ENCODE measurements around the gene RAD51B. TPM values are rescaled to one million over a fixed set of nuclear protein-coding genes. Genes with fewer than 3 reads are reported as not detected.

The RAD51B gene
- total RNA-seq, 1 experiment from 2014 or later = 8.5 TPM

- no peak overlapping the region for H3K4me3 ChIP-seq (ENCODE audit: low read depth in 2 of 2, low read length in 2 of 2)
- POLR2A ChIA-PET = no interaction called here
- H3K27ac ChIP-seq (ENCODE audit: low read length) = no peak overlapping the region
Observed at GRCh38 chr14:68733086-68733914, 913.7 kb downstream of the RAD51B start.

GRCh38 chr14:68734231-68734732 lies 914.7 kb downstream of the RAD51B start:
- ATAC-seq (no peak), DNase-seq (ENCODE audit: low read depth, low spot score) (no peak)
- ChIA-PET CTCF (no interaction called here), POLR2A (no interaction called here)
- TF ChIP-seq POLR2AphosphoS5 (IDR thresholded peaks at IDR 0.05; ENCODE audit: low read depth, low read length) = no peak
- no peak for TF ChIP-seq CTCF (IDR thresholded peaks at IDR 0.05)
- TF ChIP-seq, protein P1, sequence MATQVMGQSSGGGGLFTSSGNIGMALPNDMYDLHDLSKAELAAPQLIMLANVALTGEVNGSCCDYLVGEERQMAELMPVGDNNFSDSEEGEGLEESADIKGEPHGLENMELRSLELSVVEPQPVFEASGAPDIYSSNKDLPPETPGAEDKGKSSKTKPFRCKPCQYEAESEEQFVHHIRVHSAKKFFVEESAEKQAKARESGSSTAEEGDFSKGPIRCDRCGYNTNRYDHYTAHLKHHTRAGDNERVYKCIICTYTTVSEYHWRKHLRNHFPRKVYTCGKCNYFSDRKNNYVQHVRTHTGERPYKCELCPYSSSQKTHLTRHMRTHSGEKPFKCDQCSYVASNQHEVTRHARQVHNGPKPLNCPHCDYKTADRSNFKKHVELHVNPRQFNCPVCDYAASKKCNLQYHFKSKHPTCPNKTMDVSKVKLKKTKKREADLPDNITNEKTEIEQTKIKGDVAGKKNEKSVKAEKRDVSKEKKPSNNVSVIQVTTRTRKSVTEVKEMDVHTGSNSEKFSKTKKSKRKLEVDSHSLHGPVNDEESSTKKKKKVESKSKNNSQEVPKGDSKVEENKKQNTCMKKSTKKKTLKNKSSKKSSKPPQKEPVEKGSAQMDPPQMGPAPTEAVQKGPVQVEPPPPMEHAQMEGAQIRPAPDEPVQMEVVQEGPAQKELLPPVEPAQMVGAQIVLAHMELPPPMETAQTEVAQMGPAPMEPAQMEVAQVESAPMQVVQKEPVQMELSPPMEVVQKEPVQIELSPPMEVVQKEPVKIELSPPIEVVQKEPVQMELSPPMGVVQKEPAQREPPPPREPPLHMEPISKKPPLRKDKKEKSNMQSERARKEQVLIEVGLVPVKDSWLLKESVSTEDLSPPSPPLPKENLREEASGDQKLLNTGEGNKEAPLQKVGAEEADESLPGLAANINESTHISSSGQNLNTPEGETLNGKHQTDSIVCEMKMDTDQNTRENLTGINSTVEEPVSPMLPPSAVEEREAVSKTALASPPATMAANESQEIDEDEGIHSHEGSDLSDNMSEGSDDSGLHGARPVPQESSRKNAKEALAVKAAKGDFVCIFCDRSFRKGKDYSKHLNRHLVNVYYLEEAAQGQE (IDR thresholded peaks at IDR 0.05; ENCODE audit: insufficient read depth in 1 of 2, low read depth in 2 of 2, low read length in 1 of 2) = no peak
- TF ChIP-seq SIN3A (IDR thresholded peaks at IDR 0.05; ENCODE audit: borderline replicate concordance, insufficient read depth, low read depth, low read length) = no peak
- TF ChIP-seq TCF7L2 (IDR thresholded peaks at IDR 0.05; ENCODE audit: low read depth, low read length) = no peak
- intact Hi-C loops (cut with micrococcal nuclease; ENCODE audit: unreplicated experiment) (no loop called here), in situ Hi-C loops (cut with HindIII; ENCODE audit: low pct_unique_long_range_greater_than_20kb, low sequenced_read_pairs) (no loop called here)
- no peaks in the 10 kb centered on the region for H3K36me3 ChIP-seq (ENCODE audit: control insufficient read depth, insufficient read depth, low read length)
- no TSS peak for BruUV-seq (replicated peaks)
- no peaks in the 10 kb centered on the region for H3K4me1 ChIP-seq (ENCODE audit: control insufficient read depth, insufficient read depth, low read length)
- no peaks in the 10 kb centered on the region for H3K27me3 ChIP-seq (ENCODE audit: control insufficient read depth, insufficient read depth, low read length)
- H3K4me3 ChIP-seq (ENCODE audit: low read depth in 2 of 2, low read length in 2 of 2) = no peak overlapping the region
- H3K27ac ChIP-seq (ENCODE audit: low read length) = no peak overlapping the region
- H3K9me3 ChIP-seq (ENCODE audit: control insufficient read depth, insufficient read depth, low read depth, low read length) = no peaks in the 10 kb centered on the region

More at GRCh38 chr14:68733086-68733914, 913.7 kb downstream of the RAD51B start:
- no TSS peak for BruUV-seq (replicated peaks)
- ATAC-seq (no peak), DNase-seq (ENCODE audit: low read depth, low spot score) (no peak)
- in situ Hi-C loops (cut with HindIII; ENCODE audit: low pct_unique_long_range_greater_than_20kb, low sequenced_read_pairs) = no loop called here
- H3K36me3 ChIP-seq (ENCODE audit: control insufficient read depth, insufficient read depth, low read length) = no peaks in the 10 kb centered on the region
- H3K27me3 ChIP-seq (ENCODE audit: control insufficient read depth, insufficient read depth, low read length) = no peaks in the 10 kb centered on the region
- H3K9me3 ChIP-seq (ENCODE audit: control insufficient read depth, insufficient read depth, low read depth, low read length) = no peaks in the 10 kb centered on the region
- no peaks in the 10 kb centered on the region for H3K4me1 ChIP-seq (ENCODE audit: control insufficient read depth, insufficient read depth, low read length)
- CTCF ChIA-PET = no interaction called here
- intact Hi-C loops (cut with micrococcal nuclease; ENCODE audit: unreplicated experiment) = no loop called here
- TF ChIP-seq TCF7L2 (IDR thresholded peaks at IDR 0.05; ENCODE audit: low read depth, low read length) (no peak), SIN3A (IDR thresholded peaks at IDR 0.05; ENCODE audit: borderline replicate concordance, insufficient read depth, low read depth, low read length) (no peak), POLR2AphosphoS5 (IDR thresholded peaks at IDR 0.05; ENCODE audit: low read depth, low read length) (no peak), CTCF (IDR thresholded peaks at IDR 0.05) (no peak)
- TF ChIP-seq, protein P1 (IDR thresholded peaks at IDR 0.05; ENCODE audit: insufficient read depth in 1 of 2, low read depth in 2 of 2, low read length in 1 of 2) = no peak
